ENCODE data around the gene MYOF.

- TF ChIP-seq, protein P1, sequence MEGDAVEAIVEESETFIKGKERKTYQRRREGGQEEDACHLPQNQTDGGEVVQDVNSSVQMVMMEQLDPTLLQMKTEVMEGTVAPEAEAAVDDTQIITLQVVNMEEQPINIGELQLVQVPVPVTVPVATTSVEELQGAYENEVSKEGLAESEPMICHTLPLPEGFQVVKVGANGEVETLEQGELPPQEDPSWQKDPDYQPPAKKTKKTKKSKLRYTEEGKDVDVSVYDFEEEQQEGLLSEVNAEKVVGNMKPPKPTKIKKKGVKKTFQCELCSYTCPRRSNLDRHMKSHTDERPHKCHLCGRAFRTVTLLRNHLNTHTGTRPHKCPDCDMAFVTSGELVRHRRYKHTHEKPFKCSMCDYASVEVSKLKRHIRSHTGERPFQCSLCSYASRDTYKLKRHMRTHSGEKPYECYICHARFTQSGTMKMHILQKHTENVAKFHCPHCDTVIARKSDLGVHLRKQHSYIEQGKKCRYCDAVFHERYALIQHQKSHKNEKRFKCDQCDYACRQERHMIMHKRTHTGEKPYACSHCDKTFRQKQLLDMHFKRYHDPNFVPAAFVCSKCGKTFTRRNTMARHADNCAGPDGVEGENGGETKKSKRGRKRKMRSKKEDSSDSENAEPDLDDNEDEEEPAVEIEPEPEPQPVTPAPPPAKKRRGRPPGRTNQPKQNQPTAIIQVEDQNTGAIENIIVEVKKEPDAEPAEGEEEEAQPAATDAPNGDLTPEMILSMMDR (optimal IDR thresholded peaks at IDR 0.05 in 1 of 3, IDR thresholded peaks at IDR 0.05 in 1 of 3, conservative IDR thresholded peaks at IDR 0.05 in 1 of 3; ENCODE audit: extremely low read depth in 1 of 3, insufficient read depth in 2 of 3, low read length in 3 of 3): no peak
- TF ChIP-seq EZH2 (IDR thresholded peaks at IDR 0.05; ENCODE audit: low read length): no peak
Observed at GRCh38 chr10:93346694-93347093, 135.4 kb downstream of the MYOF start.
